Kidney (tissue), 14 donors: ENCODE data around the gene GFER. TPM values are rescaled to one million over a fixed set of nuclear protein-coding genes. Genes with fewer than 3 reads are reported as not detected.

ENCODE experiments used
- DNase-seq, 5 donors: peaks; one replicate each; pipeline ENCODE4 v3.0.0-alpha.2; 2013 to 2020
- FAIRE-seq: peaks from 2 replicates; lab custom pipeline; 2012; peaks lifted over from hg19 to GRCh38; lab: Jason Lieb, UNC
- H3K27ac ChIP-seq, 2 donors: one replicate each; pipeline ENCODE4 v1.7.0; 2013; ENCODE audit warnings: low read depth in 2 of 2, low read length in 2 of 2, inconsistent platforms in 1 of 2
- H3K27me3 ChIP-seq: one replicate; pipeline ENCODE4 v1.7.1; 2013; ENCODE audit warnings: low read length, inconsistent platforms; ENCODE audit not compliant: control insufficient read depth, insufficient read depth
- H3K36me3 ChIP-seq, 3 donors: one replicate each; pipeline versions ENCODE4 v1.7.0 to v1.7.1; 2013; ENCODE audit warnings: low read length in 3 of 3, control low read depth in 1 of 3, inconsistent platforms in 1 of 3; ENCODE audit not compliant: insufficient read depth in 3 of 3, control insufficient read depth in 2 of 3
- H3K4me1 ChIP-seq, 3 donors: one replicate each; pipeline versions ENCODE4 v1.7.0 to v1.7.1; 2013; ENCODE audit warnings: low read length in 3 of 3, inconsistent platforms in 1 of 3, low read depth in 1 of 3; ENCODE audit not compliant: control insufficient read depth in 2 of 3, insufficient read depth in 2 of 3
- H3K4me3 ChIP-seq, 3 donors: one replicate each; pipeline versions ENCODE4 v1.7.0 to v1.8.1; 2013; ENCODE audit warnings: low read length in 3 of 3, control low read depth in 1 of 3, inconsistent platforms in 1 of 3
- H3K9ac ChIP-seq, 3 donors: one replicate each; pipeline versions ENCODE4 v1.7.0 to v1.7.1; 2013; ENCODE audit warnings: low read length in 3 of 3, control low read depth in 1 of 3, inconsistent platforms in 1 of 3
- H3K9me3 ChIP-seq, 3 donors: one replicate each; pipeline versions ENCODE4 v1.7.0 to v1.7.1; 2013; ENCODE audit warnings: low read length in 3 of 3, control low read depth in 1 of 3, inconsistent platforms in 1 of 3; ENCODE audit not compliant: control insufficient read depth in 2 of 3, insufficient read depth in 1 of 3
- CTCF ChIP-seq: IDR thresholded peaks from 3 replicates; pipeline ENCODE4 v1.5.1; 2012; ENCODE audit warnings: mild to moderate bottlenecking, moderate library complexity, borderline replicate concordance; ENCODE audit not compliant: insufficient read depth; ENCODE audit errors: extremely low read depth
- intact Hi-C: fragments of 100-400 bp; cut with DNase I; formaldehyde crosslinking; loops from one replicate; pipeline ENCODE4 v1.11.1; 2022
- polyA plus RNA-seq: library from polyadenylated mRNA; stranded (reverse); fragments of 350-450 nt; fragmentation: Illumina TruSeq; extraction: RNeasy Lipid Tissue Mini Kit (QIAGEN cat#74804); gene quantifications from one replicate; pipeline ENCODE4 v1.2.3, GENCODE V29; 2014; ENCODE audit warnings: low read depth, low replicate concordance; ENCODE audit not compliant: insufficient read depth
- total RNA-seq: library from RNA; stranded (reverse); fragmentation: NEBNext Ultra II Directional; extraction: Animal tissue kit (Norgen Biotek cat#: 25700); gene quantifications from one replicate; pipeline ENCODE4 v1.2.1, GENCODE V29; 2021
- donor health status: control.
- donor health status: control.
- donor health status: control.
- donor health status: control.
- donor health status: control.
- donor health status: DM: yes; HTN: yes; CAD: no.
- donor health status: Normal renal cell carcinoma (clear cell type).

GFER gene
- total and polyA plus RNA-seq, 2 donors from 2014 or later, result 25.0 to 45.6 TPM

- intact Hi-C loops, result no loop called here
- peaks cover 0 to 1% (median under 1%) of the 10 kb centered on the region in 3 donors for H3K36me3 ChIP-seq
- peak overlapping the region in 1 of 3 donors; percentile 19 for H3K9ac ChIP-seq
- H3K27me3 ChIP-seq, result peaks cover 19% of the 10 kb centered on the region
- no peaks in the 10 kb centered on the region for H3K9me3 ChIP-seq
- no peak overlapping the region for H3K27ac ChIP-seq
- FAIRE-seq, result no peak
- peaks cover 0 to 14% (median 0%) of the 10 kb centered on the region in 3 donors for H3K4me1 ChIP-seq
- H3K4me3 ChIP-seq, result no peak overlapping the region
- TF ChIP-seq CTCF, result no peak
- no peak for DNase-seq
These were observed 7.6 kb downstream of the GFER start for GRCh38 chr16:1991588-1991947.

GRCh38 chr16:1991948-1992703 is 8.1 kb downstream of the GFER start:
- Histone ChIP-seq H3K27me3 (peaks cover 19% of the 10 kb centered on the region), H3K9me3 (no peaks in the 10 kb centered on the region), H3K9ac (peak overlapping the region in 1 of 3 donors; percentile 19), H3K27ac (no peak overlapping the region), H3K36me3 (no peaks in the 10 kb centered on the region), H3K4me3 (no peak overlapping the region), H3K4me1 (peaks cover 0 to 14% (median 0%) of the 10 kb centered on the region in 3 donors)
- FAIRE-seq, result no peak
- intact Hi-C loops, result no loop called here
- TF ChIP-seq CTCF, result no peak
- peak; percentile 94 to 99 (median 97) for DNase-seq

GRCh38 chr16:1992704-1993317 is 8.8 kb downstream of the GFER start:
- DNase-seq (peak in 2 of 5 donors; percentile 1 to 89), FAIRE-seq (no peak)
- TF ChIP-seq CTCF, result no peak
- Histone ChIP-seq H3K4me1 (peaks cover 0 to 14% (median 0%) of the 10 kb centered on the region in 3 donors), H3K4me3 (no peak overlapping the region), H3K9ac (no peak overlapping the region), H3K9me3 (no peaks in the 10 kb centered on the region), H3K27me3 (peaks cover 19% of the 10 kb centered on the region), H3K36me3 (peaks cover 0 to under 1% (median 0%) of the 10 kb centered on the region in 3 donors), H3K27ac (no peak overlapping the region)
- intact Hi-C loops, result no loop called here
